ENCODE results near the gene KLHL29.
A peak's percentile ranks its signal among the peaks of the same experiment; 100 is the strongest.

Gene KLHL29

DNA sequence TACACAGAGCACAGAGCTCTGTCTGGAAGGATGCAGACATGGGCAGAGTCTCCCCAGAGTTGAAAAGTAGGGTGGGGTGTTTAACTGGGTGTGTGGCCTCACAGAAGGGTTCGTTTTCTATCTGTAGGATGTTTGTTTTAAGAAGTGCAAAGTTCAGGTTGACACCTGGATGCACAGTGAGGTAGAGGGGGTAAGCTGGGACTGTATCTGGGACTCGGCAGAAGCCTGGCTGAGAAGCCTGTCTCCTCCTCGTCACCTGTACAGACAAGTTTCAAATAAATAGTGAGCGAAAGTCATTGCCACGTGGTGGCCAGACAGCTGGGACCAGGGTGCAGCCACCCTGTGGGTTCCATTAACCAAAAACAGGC, 145.9 kb downstream of the KLHL29 start:
- DNase-seq (ENCODE audit: low read depth in 2 of 2), result no peak

DNA sequence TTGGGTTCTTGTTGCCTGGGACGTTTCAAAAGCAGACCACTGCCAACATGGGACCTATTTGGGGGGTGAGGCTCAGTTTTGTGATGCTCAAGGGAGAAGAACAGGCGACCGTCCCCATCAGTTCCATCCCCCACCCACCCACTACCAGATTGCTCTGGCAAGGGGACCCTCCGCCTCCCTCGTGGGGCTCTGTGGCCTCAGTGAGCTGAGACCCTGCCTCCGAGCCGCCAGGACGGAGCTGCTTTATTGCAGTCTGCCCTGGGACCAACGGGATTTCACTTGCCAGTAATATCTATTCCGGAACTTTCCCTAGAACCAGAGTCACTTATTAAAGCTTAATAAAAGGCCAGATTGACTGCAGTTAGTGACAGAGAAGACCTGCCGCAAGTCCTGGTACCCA, 146.3 kb downstream of the KLHL29 start:
- no peak for DNase-seq (ENCODE audit: low read depth in 2 of 2)

DNA sequence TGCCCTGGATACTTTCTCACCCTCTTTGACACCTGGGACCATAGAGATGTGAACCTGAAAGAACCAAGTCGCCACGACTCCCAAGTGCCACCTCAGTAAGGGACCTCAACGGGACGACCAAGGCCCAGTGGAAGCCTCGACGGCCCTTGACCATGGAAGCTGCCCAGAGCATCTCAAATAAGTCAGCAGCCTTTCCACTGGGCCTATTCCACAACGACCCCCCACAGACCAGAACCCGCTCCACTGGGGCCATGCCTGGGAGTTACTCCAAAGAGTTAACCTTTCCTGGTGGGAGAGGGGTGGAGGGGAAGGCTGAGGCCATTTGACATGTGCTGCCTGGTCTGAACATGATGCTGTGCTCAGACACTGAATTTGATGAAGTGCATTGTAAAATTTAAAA, 146.9 kb downstream of the KLHL29 start:
- DNase-seq (ENCODE audit: low read depth in 2 of 2), result no peak

DNA sequence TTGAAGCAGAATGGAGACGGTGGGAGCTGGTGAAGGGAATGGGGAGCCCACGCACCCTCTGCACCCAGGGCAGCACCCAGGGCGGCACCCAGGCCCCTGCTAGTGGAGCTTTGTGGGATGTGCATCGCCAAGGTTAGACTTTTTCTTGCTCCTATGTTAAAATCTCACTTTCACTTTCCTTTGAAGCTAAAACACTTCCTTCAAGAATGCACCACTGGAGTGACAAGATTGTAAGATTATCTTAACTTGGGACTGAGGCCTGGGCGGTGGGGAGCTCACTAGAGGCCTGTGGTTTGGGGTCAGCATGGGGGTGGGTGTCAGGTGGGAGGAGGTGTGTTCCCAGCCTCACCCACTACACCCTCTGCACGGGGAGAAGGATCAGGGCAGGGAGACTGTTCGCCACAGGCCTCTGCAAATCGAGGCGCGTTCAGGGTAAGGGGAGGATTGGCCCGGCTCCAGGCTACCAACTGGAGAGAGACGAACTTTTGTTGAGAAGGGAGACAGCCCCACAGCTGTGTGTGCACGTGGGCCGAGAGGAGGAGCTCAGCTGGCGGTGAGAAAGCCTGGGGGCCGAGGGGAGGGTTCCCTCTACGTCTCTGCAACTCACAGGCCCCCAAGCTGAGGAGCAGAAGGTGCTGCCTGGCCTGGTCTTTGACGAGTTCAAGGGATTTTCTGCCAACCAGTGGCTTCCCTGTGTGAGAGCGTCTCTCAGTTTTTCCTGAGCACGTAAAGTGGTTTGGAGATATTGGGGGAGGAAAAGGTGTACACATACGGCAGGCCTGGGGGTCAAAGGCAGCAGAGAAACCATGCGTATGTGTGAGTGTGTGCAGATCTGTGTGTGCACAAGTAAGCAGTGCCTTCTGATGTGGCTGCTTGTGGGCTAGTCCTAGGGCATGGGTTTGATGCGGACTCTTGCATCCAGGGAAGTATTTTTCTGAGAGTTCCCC, 147.7 kb downstream of the KLHL29 start:
- DNase-seq (ENCODE audit: low read depth in 2 of 2), result peak; percentile 21 to 35

DNA sequence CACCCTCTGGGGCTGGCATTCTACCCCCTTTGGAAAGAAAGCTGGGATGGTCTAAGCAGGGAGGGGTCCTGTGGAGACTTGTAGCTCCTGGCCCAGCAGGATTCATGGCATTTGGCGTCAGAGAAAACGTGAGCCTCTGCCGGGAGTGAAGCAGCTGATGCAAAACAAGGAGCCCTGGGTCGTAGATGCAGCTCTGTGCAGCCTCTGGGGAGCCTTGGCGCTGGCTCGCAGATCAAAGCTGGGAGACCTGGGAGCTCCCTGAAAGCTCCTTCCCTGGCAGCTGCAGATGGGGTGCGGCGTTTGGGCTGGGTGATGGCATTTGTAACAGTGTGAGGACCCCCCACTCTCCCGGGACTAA, 148.3 kb downstream of the KLHL29 start:
- DNase-seq (ENCODE audit: low read depth in 2 of 2), result peak in 1 of 2 donors; percentile 4

DNA sequence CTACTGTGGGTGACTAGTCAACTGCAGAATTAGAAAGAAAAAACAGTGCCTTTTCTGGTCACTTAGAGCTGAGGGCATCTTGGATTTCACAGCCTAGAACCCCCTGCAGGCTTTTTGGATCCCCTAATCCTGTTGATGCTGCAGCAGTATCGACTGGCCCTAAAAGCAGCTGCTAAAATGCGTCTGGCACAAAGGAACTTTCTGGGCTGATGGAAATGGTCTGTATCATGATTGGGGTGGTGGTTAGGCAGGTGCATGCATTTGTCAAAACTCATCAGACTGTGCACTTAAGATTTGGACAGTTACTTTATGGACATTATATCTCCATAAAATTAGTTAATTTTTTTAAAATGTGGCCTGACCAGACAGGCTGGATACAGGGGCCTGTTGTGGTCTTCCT, 149.8 kb downstream of the KLHL29 start:
- DNase-seq (ENCODE audit: low read depth in 2 of 2), result no peak

DNA sequence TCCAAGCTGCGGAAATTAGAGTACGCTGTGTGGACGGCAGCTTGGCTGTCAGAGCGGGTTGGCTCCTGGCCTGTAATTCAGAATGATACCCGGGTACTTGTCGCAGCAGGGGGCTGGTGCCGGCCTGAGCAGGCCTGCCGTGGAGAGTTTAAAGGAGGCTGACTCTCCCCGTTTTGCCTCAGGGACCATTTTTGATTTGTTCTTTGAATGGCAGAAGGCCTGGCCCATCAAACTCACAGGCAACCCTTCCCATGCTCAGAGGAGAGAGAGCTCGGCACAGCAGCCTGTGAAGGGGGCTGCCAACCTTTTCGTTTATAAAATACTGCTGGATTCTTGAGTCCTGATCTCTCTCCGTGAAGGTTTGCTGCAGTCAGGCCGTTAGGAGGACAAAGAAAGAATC, 151.3 kb downstream of the KLHL29 start:
- no peak for DNase-seq (ENCODE audit: low read depth in 2 of 2)

DNA sequence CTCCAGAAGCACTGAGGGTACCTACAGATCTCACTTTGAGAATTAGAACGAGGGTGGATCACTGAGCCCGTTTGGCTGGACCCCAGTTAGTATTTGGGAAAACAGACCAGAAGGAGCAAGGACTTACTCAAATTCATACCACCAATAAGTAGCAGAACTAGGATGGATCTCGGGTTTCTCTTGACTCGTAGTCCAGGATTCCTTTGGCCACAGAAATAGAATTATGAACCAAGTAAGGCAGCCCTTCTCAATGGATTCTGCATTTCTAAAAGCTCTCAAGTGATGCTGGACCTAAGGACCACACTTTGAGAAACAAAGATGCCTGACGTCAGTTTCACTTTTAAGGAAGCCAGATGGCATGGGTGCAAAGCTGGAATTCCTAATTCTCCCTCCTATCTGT, 153.0 kb downstream of the KLHL29 start:
- no peak for DNase-seq (ENCODE audit: low read depth in 2 of 2)

DNA sequence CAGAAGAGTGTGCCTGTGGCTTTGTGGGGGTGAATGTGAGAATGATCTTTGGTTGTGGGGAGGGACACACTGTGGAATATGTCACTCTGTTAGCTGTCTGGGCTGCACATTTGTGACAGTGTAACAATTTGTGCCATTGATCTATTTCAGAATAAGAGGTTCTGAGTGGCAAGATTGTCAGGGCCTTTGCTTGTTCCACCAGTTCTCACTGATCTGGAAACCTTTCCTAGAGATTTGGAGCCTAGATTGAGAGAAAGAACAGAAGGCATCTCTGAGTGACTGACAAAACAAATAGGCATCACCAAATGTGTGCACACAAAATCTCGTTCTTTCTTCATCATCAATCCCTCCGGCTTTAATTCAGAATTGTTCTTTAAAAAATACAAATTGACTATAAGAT, 153.6 kb downstream of the KLHL29 start:
- no peak for DNase-seq (ENCODE audit: low read depth in 2 of 2)

DNA sequence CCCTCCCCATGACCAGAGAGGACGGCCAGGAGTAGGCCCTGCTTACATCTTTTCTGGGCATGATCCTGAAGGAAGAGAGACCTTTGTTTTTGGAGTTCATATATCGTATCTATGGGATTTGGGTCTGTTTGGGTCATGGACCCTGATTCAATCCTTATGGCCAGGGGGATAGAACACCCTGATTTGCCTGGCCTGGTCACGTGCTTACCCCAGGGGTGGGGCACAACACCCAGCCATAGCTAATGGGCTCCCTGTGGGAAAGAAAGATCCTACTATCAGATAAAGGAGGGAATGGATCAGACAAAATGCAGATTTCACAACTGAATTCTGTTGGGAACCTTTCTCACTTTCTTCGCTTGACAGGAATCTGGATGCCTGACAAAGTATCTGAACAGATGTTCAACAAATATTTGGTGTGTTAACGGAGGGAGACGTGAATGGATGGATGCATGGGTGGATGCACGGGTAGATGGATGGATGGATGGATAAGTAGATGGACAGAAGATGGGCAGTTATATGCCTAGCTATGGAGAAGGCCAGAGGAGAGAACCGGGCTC, 155.9 kb downstream of the KLHL29 start:
- DNase-seq (ENCODE audit: low read depth in 2 of 2), result no peak

DNA sequence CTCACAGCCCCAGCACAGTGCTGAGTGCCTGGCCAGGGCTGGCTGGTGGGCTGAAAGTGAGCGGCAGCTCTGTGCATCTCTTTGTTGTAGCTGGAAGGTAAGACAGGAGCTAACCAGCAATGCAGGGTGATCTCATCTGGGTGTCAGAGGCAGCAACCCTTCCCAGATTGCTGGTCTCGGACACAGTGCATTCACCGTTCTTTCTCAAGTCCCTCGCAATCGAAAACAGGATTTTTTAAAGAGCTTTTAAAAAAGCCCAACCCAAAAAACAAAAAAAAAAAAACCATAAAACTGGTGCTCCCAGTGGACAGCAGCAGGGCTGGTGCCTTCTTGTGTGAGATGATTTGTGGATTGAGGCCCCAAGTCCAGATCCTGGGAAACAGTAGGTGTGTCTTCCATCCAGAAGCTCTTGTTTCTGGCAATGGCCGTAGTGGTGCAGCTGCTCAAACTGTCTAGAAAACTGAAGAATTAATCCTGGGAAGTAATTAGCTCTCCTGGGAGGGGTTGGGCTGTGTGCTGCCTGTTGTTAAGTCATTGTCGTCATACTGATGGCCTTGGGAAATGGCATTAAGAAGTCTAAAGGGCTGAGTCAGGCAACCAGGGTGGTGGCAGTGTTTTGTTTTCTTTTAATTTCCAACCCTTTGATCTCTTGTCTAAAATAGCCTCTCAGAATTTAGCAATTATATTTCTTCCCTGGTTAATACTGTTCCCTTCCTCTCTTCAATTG, 156.7 kb downstream of the KLHL29 start:
- DNase-seq (ENCODE audit: low read depth in 2 of 2), result no peak

DNA sequence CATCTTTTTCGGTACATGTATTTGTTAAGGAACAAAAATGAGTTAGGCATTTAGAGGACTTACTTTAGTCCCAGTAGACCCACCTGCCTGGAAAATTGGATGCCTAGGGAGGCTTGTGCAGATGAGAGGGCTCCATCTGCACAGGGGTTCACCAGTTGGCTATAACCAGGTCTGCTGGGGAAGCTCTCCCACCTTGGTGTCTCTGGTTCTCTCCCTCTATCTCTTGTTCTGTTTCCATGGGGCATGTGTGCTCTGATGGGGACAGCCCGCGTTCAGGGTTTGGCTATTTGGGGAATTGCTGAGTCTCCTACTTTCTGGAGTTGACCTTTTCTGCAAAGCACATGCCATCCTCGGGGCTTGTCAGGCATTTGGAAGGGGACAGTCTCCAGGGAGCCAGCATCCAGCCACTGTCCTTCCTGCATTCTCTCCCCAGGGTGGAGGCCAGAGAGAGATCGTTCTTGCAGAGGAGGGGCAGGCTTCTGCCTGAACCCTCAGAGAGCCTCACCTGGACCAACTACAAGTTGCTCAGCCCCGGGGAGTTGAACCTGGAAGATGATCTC, 157.3 kb downstream of the KLHL29 start:
- no peak for DNase-seq (ENCODE audit: low read depth in 2 of 2)

DNA sequence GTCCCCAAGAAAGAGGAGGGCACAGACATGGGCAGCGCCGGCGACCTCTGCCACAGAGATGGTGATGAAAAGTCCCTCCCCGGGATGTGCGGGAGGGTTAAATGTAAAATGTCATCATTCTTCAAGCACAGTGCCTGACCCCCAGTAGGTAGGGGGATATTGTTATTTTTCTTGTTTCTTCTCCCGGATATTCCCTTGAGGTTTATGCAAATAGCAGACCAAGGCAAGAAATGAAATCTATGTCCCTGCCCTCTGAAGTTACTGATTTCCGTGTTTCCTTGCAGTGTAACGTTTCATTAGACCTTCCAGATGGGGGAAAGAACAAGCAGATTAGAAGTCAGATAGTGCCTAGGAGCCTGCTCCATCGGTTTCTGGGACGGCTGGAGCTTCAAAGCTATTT, 158.3 kb downstream of the KLHL29 start:
- DNase-seq (ENCODE audit: low read depth in 2 of 2), result no peak

DNA sequence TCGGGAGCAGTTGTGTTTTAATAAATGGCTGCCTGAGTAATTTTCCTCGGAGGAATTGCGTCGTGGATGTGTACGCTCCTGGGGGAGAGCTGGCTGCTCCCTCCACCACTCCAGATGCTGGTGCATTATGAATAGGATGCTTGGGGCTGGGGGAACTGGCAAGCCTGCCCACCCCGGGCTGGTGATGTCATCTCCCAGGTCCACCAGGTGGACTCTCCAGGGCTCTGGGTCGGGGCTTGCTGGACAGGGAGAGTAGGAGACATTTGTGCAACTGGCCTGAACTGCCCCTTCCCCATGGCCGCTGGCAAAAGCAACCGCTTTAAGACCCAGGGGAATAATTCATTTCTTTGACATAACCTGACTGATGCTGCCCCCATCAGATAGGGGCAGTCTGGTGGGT, 158.7 kb downstream of the KLHL29 start:
- DNase-seq (ENCODE audit: low read depth in 2 of 2), result no peak

DNA sequence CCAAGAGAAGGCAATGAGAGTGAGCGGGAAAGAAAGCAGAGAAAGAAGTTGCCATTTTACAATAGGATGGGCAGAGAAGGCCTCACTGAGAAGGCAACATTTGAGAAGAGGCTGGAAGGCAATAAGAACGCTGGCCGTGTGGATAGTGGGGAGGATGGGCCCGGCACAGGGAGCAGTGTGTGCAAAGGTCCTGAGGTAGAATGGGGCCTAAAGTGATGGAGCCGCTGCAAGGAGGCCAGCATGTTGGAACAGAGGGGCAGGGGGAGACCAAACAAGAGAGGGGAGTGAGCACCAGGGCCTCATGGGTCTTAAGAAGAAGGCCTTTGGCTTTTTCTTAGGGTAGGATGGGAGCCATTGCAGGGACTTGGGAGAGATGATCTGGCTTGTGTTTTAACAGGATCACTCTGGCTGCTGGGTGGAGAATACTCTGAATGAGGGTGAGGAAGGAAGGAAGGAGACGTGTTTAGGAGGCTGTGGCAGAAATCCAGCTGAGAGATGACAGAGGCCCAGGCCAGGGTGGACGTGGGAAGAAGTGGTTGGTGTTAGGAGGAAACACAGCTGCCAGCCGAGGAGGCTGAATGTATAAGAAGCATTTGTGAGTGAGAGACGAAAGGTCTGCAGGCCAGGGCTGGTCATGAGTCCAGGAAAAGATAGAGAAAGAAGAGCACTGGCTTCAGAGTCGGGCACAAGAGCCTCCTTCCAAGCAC, 159.8 kb downstream of the KLHL29 start:
- DNase-seq (ENCODE audit: low read depth in 2 of 2), result no peak

DNA sequence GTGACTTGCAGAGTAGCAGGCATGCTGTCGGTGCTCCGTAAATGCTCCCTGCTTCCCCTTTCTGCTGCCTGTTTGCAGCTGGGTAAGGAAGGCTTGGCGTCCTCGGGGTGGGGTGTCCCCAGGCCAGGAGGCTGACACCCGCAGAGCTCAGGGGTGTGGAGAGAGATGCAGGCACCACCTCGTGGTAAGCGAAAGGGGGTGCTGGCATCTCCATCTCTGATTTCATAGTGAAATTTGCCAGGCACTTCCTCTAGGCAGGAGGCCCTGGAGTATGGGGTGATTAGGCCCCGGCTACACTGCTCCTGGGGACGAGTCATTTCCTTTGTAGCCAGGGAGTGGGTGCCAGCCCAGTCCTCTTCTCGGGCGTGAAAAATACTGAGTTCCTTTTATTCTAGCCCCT, 160.4 kb downstream of the KLHL29 start:
- DNase-seq (ENCODE audit: low read depth in 2 of 2), result no peak

DNA sequence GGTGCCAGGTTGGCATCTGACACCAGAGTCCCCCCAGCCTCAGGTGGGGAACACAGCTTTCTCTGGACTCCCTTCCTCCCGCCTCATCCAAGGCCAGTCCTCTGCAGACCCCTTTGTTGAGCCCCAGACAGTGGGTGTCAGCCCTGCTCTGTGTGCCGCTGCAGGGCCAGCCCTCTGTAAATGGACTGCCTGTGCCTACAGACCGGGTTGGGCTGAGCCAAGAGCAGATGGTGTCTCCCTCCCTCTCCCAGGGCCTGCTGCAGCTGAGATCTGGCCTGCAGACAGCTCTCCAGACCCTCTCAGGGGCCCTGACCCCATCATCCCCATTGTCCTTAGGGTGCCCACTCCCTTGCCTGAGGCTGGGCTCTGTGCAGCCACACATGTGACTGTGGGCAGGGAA, 160.8 kb downstream of the KLHL29 start:
- DNase-seq (ENCODE audit: low read depth in 2 of 2), result no peak

DNA sequence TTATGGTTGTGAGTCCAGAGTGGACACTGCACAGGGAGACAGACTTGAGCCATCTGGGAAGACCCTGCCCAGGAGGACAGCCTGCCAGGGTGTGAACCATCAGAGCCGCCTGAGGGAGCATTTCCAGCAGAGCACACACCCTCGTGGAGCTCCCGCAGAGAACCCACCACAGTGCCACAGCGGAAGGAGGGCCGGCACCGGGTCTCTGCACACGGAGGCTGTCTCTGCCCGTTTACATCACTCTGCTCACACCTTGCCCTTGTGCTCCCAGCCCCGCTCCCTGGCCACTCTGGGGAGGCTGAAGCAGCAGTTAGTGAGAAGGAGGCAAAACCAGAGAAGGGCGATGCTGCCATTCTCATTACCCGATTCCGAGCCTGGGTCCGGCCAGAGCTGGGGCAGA, 161.9 kb downstream of the KLHL29 start:
- DNase-seq (ENCODE audit: low read depth in 2 of 2), result no peak

DNA sequence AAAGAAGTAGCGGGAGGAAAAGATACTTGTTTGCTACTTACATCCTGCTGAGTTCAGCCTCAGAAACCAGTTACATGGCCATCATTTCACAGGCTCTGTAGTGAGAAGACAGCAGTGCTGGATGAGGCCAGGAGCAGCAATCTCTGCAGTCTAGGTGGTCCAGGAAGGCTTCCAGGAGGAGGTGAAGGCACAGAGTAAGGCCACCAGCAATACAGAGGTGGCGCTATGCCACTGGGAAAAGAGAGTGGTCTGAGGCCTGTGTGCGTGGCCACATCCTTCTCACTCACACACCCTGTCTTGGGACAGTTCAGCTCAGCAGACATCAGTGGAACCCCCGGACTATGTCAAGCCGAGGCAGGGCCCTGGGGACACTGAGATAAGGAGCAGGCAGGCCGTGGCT, 162.7 kb downstream of the KLHL29 start:
- no peak for DNase-seq (ENCODE audit: low read depth in 2 of 2)

DNA sequence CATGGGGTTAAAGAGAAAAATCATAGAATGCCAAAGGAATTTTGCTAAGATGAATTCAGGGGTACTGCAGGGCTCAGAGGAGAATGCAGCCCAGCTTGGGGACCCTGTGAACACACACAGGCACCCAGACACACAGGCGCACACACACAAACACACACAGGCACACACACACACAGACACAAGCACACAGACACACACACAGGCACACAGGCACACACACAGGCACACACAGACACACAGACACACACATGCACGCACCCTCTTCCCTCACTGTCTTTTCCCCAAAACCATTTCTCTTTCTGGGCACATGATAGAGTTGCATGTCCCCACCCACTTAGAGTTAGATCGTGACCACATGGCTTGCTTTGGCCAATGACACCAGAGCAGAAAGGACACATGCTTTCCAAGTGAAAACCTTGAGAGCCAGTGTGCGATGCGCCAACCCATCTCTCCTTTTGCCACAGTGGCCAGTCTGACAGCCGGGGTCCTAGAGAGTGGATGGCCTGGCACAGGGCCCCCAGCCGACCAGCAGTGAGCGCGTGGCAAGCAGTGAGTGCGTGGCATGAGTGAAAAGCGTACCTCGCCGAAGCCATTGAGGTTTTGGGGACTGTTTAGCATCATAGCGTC, 163.3 kb downstream of the KLHL29 start:
- no peak for DNase-seq (ENCODE audit: low read depth in 2 of 2)

DNA sequence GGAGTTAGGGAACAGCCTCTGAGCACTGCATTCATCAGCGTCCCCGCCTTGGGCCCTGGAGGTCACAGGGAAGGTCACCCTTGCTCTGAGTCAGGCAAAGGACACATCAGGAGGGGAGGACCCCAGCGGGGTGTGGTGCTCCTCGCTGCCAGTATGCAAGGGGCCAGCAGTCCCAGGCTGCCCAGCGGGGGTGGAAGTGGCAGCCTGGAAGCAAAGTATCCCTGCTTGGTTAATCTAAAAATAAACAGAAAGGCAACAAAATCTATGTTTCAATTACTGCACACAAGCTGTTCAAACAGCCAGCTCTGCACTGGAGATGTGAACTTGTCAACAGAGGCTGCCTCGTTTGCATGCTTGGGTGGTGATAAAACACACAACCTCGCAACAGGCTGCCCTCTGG, 164.1 kb downstream of the KLHL29 start:
- DNase-seq (ENCODE audit: low read depth in 2 of 2), result no peak
